ENCODE measurements around the gene LDB2.

DNA sequence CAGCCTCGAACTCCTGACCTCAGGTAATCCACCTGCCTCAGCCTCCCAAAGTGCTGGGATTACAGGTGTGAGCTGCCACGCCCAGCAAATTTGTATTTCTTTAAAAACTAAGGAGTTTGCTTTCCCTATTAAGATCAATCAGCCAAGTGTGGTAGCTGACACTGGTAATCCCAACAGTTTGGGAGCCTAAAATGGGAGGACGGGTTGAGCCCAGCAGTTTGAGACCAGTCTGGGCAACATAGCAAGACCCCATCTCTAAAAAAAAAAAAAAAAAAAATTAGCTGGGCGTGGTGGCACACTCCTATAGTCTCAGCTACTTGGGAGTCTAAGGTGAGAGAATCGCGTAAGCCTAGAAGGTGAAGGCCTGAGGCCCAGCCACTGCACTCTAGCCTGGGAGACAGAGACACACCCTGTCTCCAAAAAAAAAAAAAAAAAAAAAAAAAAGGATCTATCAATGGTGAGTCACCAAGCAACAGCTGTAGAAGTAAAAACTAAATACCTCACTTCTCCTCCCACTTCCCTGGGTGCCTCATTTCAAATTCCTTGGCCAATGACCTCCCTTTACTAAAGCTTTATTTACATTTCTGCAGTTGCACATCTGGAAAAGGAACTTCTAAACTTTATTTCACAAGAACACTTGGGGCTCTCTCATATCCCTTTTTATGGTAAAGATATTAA is 54.5 kb downstream of the LDB2 start:
- TF ChIP-seq CTCF (conservative IDR thresholded peaks at IDR 0.05; ENCODE audit: low read depth in 2 of 2): no peak
- TF ChIP-seq CREB1 (CRISPR knock-in tag; IDR thresholded peaks at IDR 0.05; ENCODE audit: low read depth): no peak
- TF ChIP-seq NANOG (IDR thresholded peaks at IDR 0.05; ENCODE audit: borderline replicate concordance): no peak
- TF ChIP-seq STAT1 (IDR thresholded peaks at IDR 0.05; ENCODE audit: unreplicated experiment): no peak
- TF ChIP-seq POLR2AphosphoS5 (IDR thresholded peaks at IDR 0.05; ENCODE audit: low read depth): no peak
- TF ChIP-seq EZH2phosphoT487 (IDR thresholded peaks at IDR 0.05; ENCODE audit: unreplicated experiment): no peak
